ENCODE measurements around the gene PRPS1L1.

The PRPS1L1 gene

DNA sequence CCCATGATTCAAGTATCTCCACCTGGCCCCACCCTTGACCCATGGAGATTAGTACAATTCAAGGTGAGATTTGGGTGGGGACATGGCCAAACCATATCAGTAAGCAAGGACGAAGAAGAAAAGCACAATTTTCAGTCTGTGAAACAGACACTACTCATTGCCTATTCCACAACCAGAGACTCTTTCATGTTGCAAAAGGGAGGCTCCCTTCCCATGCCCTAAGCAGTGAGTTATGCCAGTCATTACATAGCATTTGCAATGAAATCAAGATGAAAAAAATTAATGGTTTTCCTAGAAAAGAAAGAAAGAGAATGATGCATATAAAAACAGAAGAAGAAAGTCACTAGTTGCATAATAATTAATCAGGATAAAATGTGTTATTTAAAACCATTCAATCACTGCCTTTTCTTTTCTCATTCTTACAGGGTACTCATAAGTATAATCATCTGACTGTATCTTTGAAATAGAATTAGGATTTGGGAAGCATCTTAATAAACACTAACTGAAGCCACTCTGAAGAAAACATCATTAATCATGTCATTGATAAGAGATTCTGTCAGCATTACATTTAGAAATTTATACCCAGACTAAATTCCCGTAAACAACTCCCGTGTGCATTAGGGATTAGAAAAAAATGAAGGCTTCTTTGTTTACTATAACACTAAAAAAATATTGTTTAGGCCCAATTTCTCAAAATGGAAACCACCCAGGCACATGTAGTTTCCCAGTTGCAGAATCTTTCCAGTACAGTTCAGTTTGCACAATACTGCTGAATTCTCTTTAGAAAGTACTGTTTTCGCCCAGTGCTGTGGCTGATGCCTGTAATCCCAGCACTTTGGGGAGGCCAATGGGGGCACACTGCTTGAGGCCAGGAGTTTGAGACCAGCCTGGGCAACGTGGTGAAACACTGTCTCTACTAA is 9.1 kb downstream of the PRPS1L1 start:
- H3K9ac ChIP-seq, result peak overlapping the region in 2 of 11 experiments; percentile 42 to 55; a peak in 3 of 22 replicates
- H3K4me1 ChIP-seq, result peaks cover 0 to 39% (median 12%) of the 10 kb centered on the region in 10 experiments; a peak in 11 of 20 replicates
- no peaks in the 10 kb centered on the region; a peak in 1 of 22 replicates for H3K9me3 ChIP-seq (replicated peaks in 1 of 11)
- H4K20me1 ChIP-seq, result no peaks in the 10 kb centered on the region
- TF ChIP-seq Cebpa-rat (IDR thresholded peaks at IDR 0.05), result no peak
- H3K4me2 ChIP-seq, result peak overlapping the region in 6 of 11 experiments; percentile 11 to 83 (median 68); a peak in 10 of 22 replicates
- H3K36me3 ChIP-seq, result no peaks in the 10 kb centered on the region
- no peaks in the 10 kb centered on the region for H3K27me3 ChIP-seq
- H3K27ac ChIP-seq, result peak overlapping the region in 5 of 11 experiments; percentile 22 to 80 (median 64); a peak in 10 of 22 replicates
- no peak overlapping the region for H3K4me3 ChIP-seq

DNA sequence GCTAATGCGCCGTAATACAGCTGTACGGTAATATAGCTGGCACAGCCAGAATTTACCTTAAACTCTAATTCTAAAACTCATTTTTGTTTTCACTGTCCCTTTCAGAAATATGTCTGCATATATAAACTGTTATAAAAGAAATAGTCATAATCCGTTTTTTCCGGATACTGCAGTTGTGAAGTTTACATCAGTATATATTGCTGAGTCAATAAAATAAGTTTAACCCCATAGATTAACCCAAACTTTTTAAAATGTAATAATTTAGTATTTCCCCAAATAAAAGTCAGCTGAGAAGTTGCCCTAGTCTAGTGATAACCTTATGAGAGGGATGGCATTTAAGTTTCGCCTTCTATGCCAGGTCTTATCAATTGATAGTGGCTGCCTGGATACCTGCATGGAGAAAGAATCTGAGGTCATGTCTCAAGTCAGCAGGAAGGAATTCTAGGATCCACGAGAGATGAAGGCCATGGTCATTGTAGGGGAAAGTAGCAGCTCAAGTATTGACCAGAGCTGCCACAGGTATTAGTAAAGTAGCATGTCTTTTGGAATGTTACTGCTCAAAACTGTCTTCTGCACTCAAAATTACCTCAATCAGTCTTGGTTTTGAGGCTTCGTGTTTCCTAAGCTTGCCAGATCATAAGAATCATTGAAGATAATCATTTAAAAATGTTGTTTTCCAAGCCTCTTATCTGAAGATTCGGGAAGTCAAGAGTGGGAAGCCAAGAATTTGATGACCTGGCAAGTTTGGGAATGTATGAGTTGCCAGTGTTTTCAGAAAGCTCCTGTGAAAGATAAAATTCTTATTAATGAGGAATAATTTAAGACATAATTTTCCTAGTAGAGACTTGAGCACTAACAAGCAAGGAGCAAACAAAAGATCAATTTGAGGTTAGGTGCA is 10.8 kb downstream of the PRPS1L1 start:
- peaks cover 0 to 39% (median 12%) of the 10 kb centered on the region in 10 experiments; a peak in 11 of 20 replicates for H3K4me1 ChIP-seq
- no peak overlapping the region for H3K4me3 ChIP-seq
- H3K4me2 ChIP-seq, result peak overlapping the region in 1 of 11 experiments; percentile 25; a peak in 1 of 22 replicates
- H3K27me3 ChIP-seq, result no peaks in the 10 kb centered on the region
- no peaks in the 10 kb centered on the region; a peak in 1 of 22 replicates for H3K9me3 ChIP-seq (replicated peaks in 1 of 11)
- TF ChIP-seq Cebpa-rat (IDR thresholded peaks at IDR 0.05), result no peak
- no peaks in the 10 kb centered on the region for H3K36me3 ChIP-seq
- no peak overlapping the region for H3K9ac ChIP-seq
- no peak overlapping the region for H3K27ac ChIP-seq
- no peaks in the 10 kb centered on the region for H4K20me1 ChIP-seq

GRCh38 chr7:18013936-18014335 is 13.7 kb downstream of the PRPS1L1 start:
- H4K20me1 ChIP-seq, result no peaks in the 10 kb centered on the region
- no peak overlapping the region for H3K4me3 ChIP-seq
- no peak overlapping the region for H3K27ac ChIP-seq
- no peak overlapping the region for H3K4me2 ChIP-seq
- TF ChIP-seq Cebpa-rat (IDR thresholded peaks at IDR 0.05), result no peak
- no peak overlapping the region for H3K9ac ChIP-seq
- peaks cover 0 to 19% (median 0%) of the 10 kb centered on the region in 10 experiments; a peak in 8 of 20 replicates for H3K4me1 ChIP-seq
- no peaks in the 10 kb centered on the region for H3K9me3 ChIP-seq (replicated peaks in 1 of 11)
- H3K27me3 ChIP-seq, result no peaks in the 10 kb centered on the region
- H3K36me3 ChIP-seq, result no peaks in the 10 kb centered on the region

- Histone ChIP-seq H3K27me3 (no peaks in the 10 kb centered on the region), H3K27ac (no peak overlapping the region), H3K4me3 (no peak overlapping the region), H3K4me1 (no peaks in the 10 kb centered on the region), H3K9me3 (replicated peaks in 1 of 11) (peaks cover 0 to 7% (median 4%) of the 10 kb centered on the region in 11 experiments; a peak in 12 of 22 replicates), H3K36me3 (no peaks in the 10 kb centered on the region), H3K4me2 (no peak overlapping the region), H4K20me1 (no peaks in the 10 kb centered on the region), H3K9ac (no peak overlapping the region)
- no peak for TF ChIP-seq Cebpa-rat (IDR thresholded peaks at IDR 0.05)
These were observed 23.3 kb downstream of the PRPS1L1 start for GRCh38 chr7:18004372-18004771.

GRCh38 chr7:18003286-18003994 is 24.2 kb downstream of the PRPS1L1 start:
- no peak for TF ChIP-seq Cebpa-rat (IDR thresholded peaks at IDR 0.05)
- no peaks in the 10 kb centered on the region for H3K27me3 ChIP-seq
- no peak overlapping the region for H3K4me2 ChIP-seq
- no peak overlapping the region for H3K9ac ChIP-seq
- no peaks in the 10 kb centered on the region for H3K36me3 ChIP-seq
- peaks cover 0 to 16% (median 5%) of the 10 kb centered on the region in 11 experiments; a peak in 13 of 22 replicates for H3K9me3 ChIP-seq (replicated peaks in 1 of 11)
- H3K4me1 ChIP-seq, result no peaks in the 10 kb centered on the region
- no peak overlapping the region for H3K4me3 ChIP-seq
- H3K27ac ChIP-seq, result no peak overlapping the region
- H4K20me1 ChIP-seq, result no peaks in the 10 kb centered on the region

DNA sequence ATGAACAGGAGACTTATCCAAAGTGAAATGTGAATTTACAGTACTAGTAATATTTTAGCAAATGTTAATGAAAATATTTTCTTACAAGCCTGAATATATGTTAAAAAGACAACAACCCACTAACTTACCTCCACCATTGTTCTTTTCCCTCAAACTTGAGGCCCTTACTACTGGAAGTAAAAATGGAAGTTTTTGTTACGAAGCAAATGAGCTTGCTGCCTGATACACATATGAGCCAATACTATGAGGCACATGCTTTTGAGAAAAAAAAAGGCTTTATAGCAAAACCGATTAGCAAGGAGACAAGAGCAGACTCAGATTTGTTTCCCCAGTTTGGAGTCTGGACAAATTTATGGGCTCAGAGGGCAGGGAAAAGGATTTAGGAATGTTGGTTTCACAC is 29.0 kb downstream of the PRPS1L1 start:
- no peak overlapping the region for H3K27ac ChIP-seq
- no peak overlapping the region for H3K9ac ChIP-seq
- no peak for TF ChIP-seq Cebpa-rat (IDR thresholded peaks at IDR 0.05)

DNA sequence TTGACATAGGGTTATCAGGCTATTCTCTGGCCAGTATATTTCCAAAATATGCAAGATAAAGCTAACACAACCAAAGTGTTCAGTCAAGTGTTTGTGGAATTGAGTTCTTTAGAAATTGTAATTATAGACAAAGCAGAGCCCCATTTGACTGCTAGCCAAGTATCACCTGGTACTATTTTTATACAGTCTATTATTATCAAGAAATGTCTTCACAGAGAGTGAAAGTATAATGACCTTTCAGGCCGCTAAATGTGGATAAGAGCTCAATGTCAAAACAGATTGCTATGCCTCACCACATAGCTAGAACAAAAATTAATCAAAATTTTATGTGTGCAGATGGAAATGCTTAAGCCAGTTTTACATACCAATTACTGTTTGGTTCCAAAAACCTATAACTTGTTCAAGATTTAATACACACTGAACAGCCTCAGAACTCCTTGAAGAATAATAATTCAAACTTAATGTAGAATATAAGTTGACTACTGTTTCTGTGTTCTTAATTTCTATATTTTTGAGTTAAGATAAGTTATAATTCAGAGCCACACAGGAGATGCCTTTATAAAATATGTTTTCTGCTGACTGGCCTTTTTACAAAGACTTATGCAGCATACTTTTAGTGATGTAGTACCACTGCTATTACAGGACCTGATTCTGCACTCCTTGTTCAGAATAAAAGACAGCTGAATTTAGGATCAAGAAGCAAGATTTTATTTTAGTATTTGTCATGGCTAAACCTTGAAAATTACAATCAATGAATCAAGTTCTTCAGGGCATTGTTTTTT is 31.0 kb downstream of the PRPS1L1 start:
- no peak overlapping the region for H3K9ac ChIP-seq
- no peaks in the 10 kb centered on the region for H3K4me1 ChIP-seq
- H3K4me3 ChIP-seq, result no peak overlapping the region
- no peaks in the 10 kb centered on the region for H4K20me1 ChIP-seq
- TF ChIP-seq Cebpa-rat (IDR thresholded peaks at IDR 0.05), result no peak
- H3K27me3 ChIP-seq, result no peaks in the 10 kb centered on the region
- no peak overlapping the region for H3K4me2 ChIP-seq
- peaks cover 0 to 10% (median 0%) of the 10 kb centered on the region in 11 experiments; a peak in 5 of 22 replicates for H3K9me3 ChIP-seq (replicated peaks in 1 of 11)
- H3K36me3 ChIP-seq, result no peaks in the 10 kb centered on the region
- H3K27ac ChIP-seq, result no peak overlapping the region

More for the DNA sequence above, 29.0 kb downstream of the PRPS1L1 start:
- Histone ChIP-seq H3K4me1 (no peaks in the 10 kb centered on the region), H3K9me3 (replicated peaks in 1 of 11) (peaks cover 0 to 10% (median 0%) of the 10 kb centered on the region in 11 experiments; a peak in 5 of 22 replicates), H3K36me3 (no peaks in the 10 kb centered on the region), H3K4me3 (no peak overlapping the region), H4K20me1 (no peaks in the 10 kb centered on the region), H3K27me3 (no peaks in the 10 kb centered on the region), H3K4me2 (no peak overlapping the region)

DNA sequence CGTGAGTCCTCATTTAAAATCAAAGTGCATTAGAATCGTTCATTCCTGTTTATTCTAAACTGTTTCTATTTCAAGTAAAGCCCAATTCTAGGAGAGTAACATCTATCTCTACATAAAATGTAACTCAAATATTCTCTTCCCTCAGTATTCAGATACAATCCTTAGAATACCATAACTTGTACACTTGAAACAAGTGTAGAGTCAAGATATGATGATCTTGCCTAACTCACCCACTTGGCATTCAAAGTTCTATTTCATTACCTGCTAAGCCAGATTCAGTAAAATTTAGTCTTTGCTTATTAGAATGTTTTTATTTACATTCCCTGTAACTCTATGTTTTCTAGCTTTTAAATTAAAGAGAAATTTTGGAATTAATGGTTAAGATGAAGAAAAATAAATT is 31.6 kb downstream of the PRPS1L1 start:
- H3K4me2 ChIP-seq, result no peak overlapping the region
- H3K27ac ChIP-seq, result no peak overlapping the region

More for the DNA sequence above, 31.6 kb downstream of the PRPS1L1 start:
- no peak for TF ChIP-seq Cebpa-rat (IDR thresholded peaks at IDR 0.05)
- peaks cover 0 to 10% (median 0%) of the 10 kb centered on the region in 11 experiments; a peak in 5 of 22 replicates for H3K9me3 ChIP-seq (replicated peaks in 1 of 11)
- H3K4me1 ChIP-seq, result no peaks in the 10 kb centered on the region
- H4K20me1 ChIP-seq, result no peaks in the 10 kb centered on the region
- H3K36me3 ChIP-seq, result no peaks in the 10 kb centered on the region
- H3K27me3 ChIP-seq, result no peaks in the 10 kb centered on the region
- no peak overlapping the region for H3K9ac ChIP-seq
- no peak overlapping the region for H3K4me3 ChIP-seq
